ENCODE data around the gene FCRL1. TPM values are rescaled to one million over a fixed set of nuclear protein-coding genes. Genes with fewer than 3 reads are reported as not detected.

FCRL1 gene
- total RNA-seq: not detected

- intact Hi-C loops (cut with DNase I): no loop called here
- Histone ChIP-seq H3K27me3 (no peaks in the 10 kb centered on the region), H3K4me3 (replicated peaks in 1 of 3) (no peak within 1 kb of the TSS), H3K27ac (no peak within 1 kb of the TSS), H3K4me1 (no peaks in the 10 kb centered on the region), H3K9me3 (no peaks in the 10 kb centered on the region), H3K36me3 (no peaks in the 10 kb centered on the region)
- no peak for DNase-seq
- WGBS, 2 donors: 67 to 72% methylated on average over 3 of the region's 3 CpGs
- TF ChIP-seq CTCF (IDR thresholded peaks at IDR 0.05): no peak
- no peak for TF ChIP-seq POLR2A (IDR thresholded peaks at IDR 0.05)
These were observed at the start of gene FCRL1 for GRCh38 chr1:157819896-157820295. Gene FCRL1, minus strand, starts transcription at chr1:157820120. Its CDS starts 83 bp downstream, at chr1:157820037.

GRCh38 chr1:157868654-157869053, 48.7 kb upstream of the FCRL1 start:
- no peaks in the 10 kb centered on the region for H3K27me3 ChIP-seq
- no peak overlapping the region for H3K4me3 ChIP-seq (replicated peaks in 1 of 3)
- intact Hi-C loops (cut with DNase I): no loop called here
- H3K27ac ChIP-seq: no peak overlapping the region
- H3K9me3 ChIP-seq: no peaks in the 10 kb centered on the region
- TF ChIP-seq CTCF (IDR thresholded peaks at IDR 0.05): no peak
- TF ChIP-seq POLR2A (IDR thresholded peaks at IDR 0.05): no peak
- WGBS, 2 donors: 85 to 100% methylated on average over 1 of the region's 1 CpG
- no peaks in the 10 kb centered on the region for H3K4me1 ChIP-seq
- DNase-seq: no peak
- no peaks in the 10 kb centered on the region for H3K36me3 ChIP-seq

GRCh38 chr1:157862114-157863070, 42.5 kb upstream of the FCRL1 start:
- no peaks in the 10 kb centered on the region for H3K27me3 ChIP-seq
- H3K36me3 ChIP-seq: no peaks in the 10 kb centered on the region
- H3K9me3 ChIP-seq: no peaks in the 10 kb centered on the region
- WGBS, 2 donors: 83 to 89% methylated on average over 6 of the region's 6 CpGs
- no peak overlapping the region for H3K4me3 ChIP-seq (replicated peaks in 1 of 3)
- TF ChIP-seq CTCF (IDR thresholded peaks at IDR 0.05) (no peak), POLR2A (IDR thresholded peaks at IDR 0.05) (no peak)
- intact Hi-C loops (cut with DNase I): no loop called here
- no peak overlapping the region for H3K27ac ChIP-seq
- no peak for DNase-seq
- H3K4me1 ChIP-seq: no peaks in the 10 kb centered on the region

- Histone ChIP-seq H3K4me3 (replicated peaks in 1 of 3) (no peak overlapping the region), H3K27ac (no peak overlapping the region), H3K36me3 (no peaks in the 10 kb centered on the region), H3K9me3 (no peaks in the 10 kb centered on the region), H3K4me1 (no peaks in the 10 kb centered on the region), H3K27me3 (no peaks in the 10 kb centered on the region)
- intact Hi-C loops (cut with DNase I): no loop called here
- TF ChIP-seq POLR2A (IDR thresholded peaks at IDR 0.05) (no peak), CTCF (IDR thresholded peaks at IDR 0.05) (no peak)
- no peak for DNase-seq
- 76 to 80% methylated on average over 2 of the region's 2 CpGs for WGBS, 2 donors
These were observed 36.6 kb upstream of the FCRL1 start for GRCh38 chr1:157856538-157856937.

- H3K36me3 ChIP-seq: no peaks in the 10 kb centered on the region
- H3K4me3 ChIP-seq (replicated peaks in 1 of 3): no peak overlapping the region
- no peaks in the 10 kb centered on the region for H3K27me3 ChIP-seq
- intact Hi-C loops (cut with DNase I): no loop called here
- no peak for DNase-seq
- no peak overlapping the region for H3K27ac ChIP-seq
- no peaks in the 10 kb centered on the region for H3K9me3 ChIP-seq
- WGBS, 2 donors: 77 to 80% methylated on average over 3 of the region's 3 CpGs
- H3K4me1 ChIP-seq: no peaks in the 10 kb centered on the region
- no peak for TF ChIP-seq CTCF (IDR thresholded peaks at IDR 0.05)
- no peak for TF ChIP-seq POLR2A (IDR thresholded peaks at IDR 0.05)
These were observed 32.6 kb upstream of the FCRL1 start for GRCh38 chr1:157852476-157852875.
